Keratinocyte (primary cell): ENCODE results near the gene CCDC172. TPM values are rescaled to one million over a fixed set of nuclear protein-coding genes. Genes with fewer than 3 reads are reported as not detected.
A peak's percentile ranks its signal among the peaks of the same experiment; 100 is the strongest.

Experiments used
- DNase-seq: peaks from one replicate; pipeline ENCODE4 v3.0.0-alpha.2; 2011; ENCODE audit warnings: low read depth, missing footprints, low spot score
- FAIRE-seq: peaks from 2 replicates; lab custom pipeline; 2011; peaks lifted over from hg19 to GRCh38; lab: Jason Lieb, UNC
- H2AFZ ChIP-seq: 2 replicates; pipeline ENCODE4 v1.6.0; 2012; ENCODE audit warnings: low read length, control low read depth, inconsistent platforms; ENCODE audit not compliant: control insufficient read depth
- H3K27ac ChIP-seq: 2 replicates; pipeline ENCODE4 v1.5.1; 2011; ENCODE audit warnings: low read length; ENCODE audit not compliant: control insufficient read depth, insufficient read depth
- H3K27me3 ChIP-seq: 3 replicates; pipeline ENCODE4 v1.6.0; 2011; ENCODE audit warnings: low read length; ENCODE audit not compliant: control insufficient read depth, insufficient read depth; ENCODE audit errors: extremely low read depth
- H3K36me3 ChIP-seq, 2 experiments: 2 replicates in 1 of 2; 3 replicates in 1 of 2; pipeline ENCODE4 v1.5.1; 2011; ENCODE audit warnings: low read length in 2 of 2, mild to moderate bottlenecking in 1 of 2; ENCODE audit not compliant: control insufficient read depth in 2 of 2, insufficient read depth in 2 of 2; ENCODE audit errors: extremely low read depth in 1 of 2
- H3K4me1 ChIP-seq: 3 replicates; pipeline ENCODE4 v1.5.1; 2011; ENCODE audit warnings: low read length; ENCODE audit not compliant: control insufficient read depth, insufficient read depth; ENCODE audit errors: extremely low read depth
- H3K4me2 ChIP-seq: 3 replicates; pipeline ENCODE4 v1.6.0; 2011; ENCODE audit warnings: low read depth, low read length; ENCODE audit not compliant: control insufficient read depth, insufficient read depth; ENCODE audit errors: extremely low read depth
- H3K4me3 ChIP-seq, 3 experiments: fragments of 200-600 bp in 1 of 3; sonication (generic) in 1 of 3; 2 replicates in 2 of 3; 3 replicates in 1 of 3; pipeline ENCODE4 v1.5.1; 2011 to 2016; ENCODE audit warnings: low read length in 3 of 3, mild to moderate bottlenecking in 3 of 3, control low read depth in 2 of 3, inconsistent platforms in 1 of 3, low read depth in 1 of 3, mixed read lengths in 1 of 3, mixed run types in 1 of 3, moderate library complexity in 1 of 3; ENCODE audit not compliant: control insufficient read depth in 2 of 3, insufficient read depth in 2 of 3; ENCODE audit errors: extremely low read depth in 1 of 3
- H3K79me2 ChIP-seq: 2 replicates; pipeline ENCODE4 v1.6.0; 2012; ENCODE audit warnings: low read length; ENCODE audit not compliant: control insufficient read depth, insufficient read depth
- H3K9ac ChIP-seq: 3 replicates; pipeline ENCODE4 v1.6.0; 2011; ENCODE audit warnings: low read length; ENCODE audit not compliant: control insufficient read depth, insufficient read depth; ENCODE audit errors: extremely low read depth
- H3K9me1 ChIP-seq: 3 replicates; pipeline ENCODE4 v1.6.0; 2011; ENCODE audit warnings: low read length; ENCODE audit not compliant: control insufficient read depth, insufficient read depth; ENCODE audit errors: extremely low read depth
- H3K9me3 ChIP-seq: 2 replicates; pipeline ENCODE4 v1.5.1; 2012; ENCODE audit warnings: low read depth, low read length; ENCODE audit not compliant: control insufficient read depth
- H4K20me1 ChIP-seq: 3 replicates; pipeline ENCODE4 v1.6.0; 2011; ENCODE audit warnings: low read length; ENCODE audit not compliant: control insufficient read depth, insufficient read depth; ENCODE audit errors: extremely low read depth
- EZH2 ChIP-seq: IDR thresholded peaks from one replicate; pipeline ENCODE4 v1.6.1; 2012; ENCODE audit warnings: inconsistent platforms, mild to moderate bottlenecking, low read length, moderate library complexity
- dilution Hi-C: fragments of 300-500 bp; cut with MboI; formaldehyde crosslinking; loops from one replicate; pipeline ENCODE4 v1.7.0; 2020; ENCODE audit warnings: low sequenced_read_pairs; ENCODE audit not compliant: extremely low pct_ligation_motif_present
- polyA plus RNA-seq, 5 experiments: library from polyadenylated mRNA; depleted of rRNA in 3 of 5; stranded (reverse) in 3 of 5; stranded (forward) in 1 of 5; unstranded in 1 of 5; fragments of >200 nt; gene quantifications; 1 replicate in 1 of 5; 2 replicates in 3 of 5; 3 replicates in 1 of 5; pipeline versions ENCODE4 v1.2.1 to v1.2.3, GENCODE V29; 2011 to 2012; ENCODE audit warnings: missing spikeins in 2 of 5, low read depth in 1 of 5, low replicate concordance in 1 of 5
- TF ChIP-seq, protein P1 (sequence below), 3 experiments: IDR thresholded peaks in 1 of 3; conservative IDR thresholded peaks in 1 of 3; optimal IDR thresholded peaks in 1 of 3; 2 replicates in 2 of 3; 3 replicates in 1 of 3; pipeline versions ENCODE3 to v1.5.1; 2011; ENCODE audit warnings: low read length in 3 of 3, mild to moderate bottlenecking in 3 of 3, moderate library complexity in 2 of 3, control low read depth in 1 of 3, inconsistent platforms in 1 of 3; ENCODE audit not compliant: insufficient read depth in 2 of 3; ENCODE audit errors: extremely low read depth in 1 of 3

CCDC172 gene
- polyA plus RNA-seq, 1 donor (not counting 4 experiments of a cell fraction or from before 2014, with no cell fraction given), result not detected

- Histone ChIP-seq H3K4me3 (no peak overlapping the region), H4K20me1 (no peaks in the 10 kb centered on the region), H3K27ac (no peak overlapping the region), H2AFZ (no peak overlapping the region), H3K9ac (no peak overlapping the region), H3K27me3 (no peaks in the 10 kb centered on the region), H3K4me1 (no peaks in the 10 kb centered on the region), H3K9me3 (no peaks in the 10 kb centered on the region), H3K79me2 (no peaks in the 10 kb centered on the region), H3K4me2 (no peak overlapping the region), H3K9me1 (no peaks in the 10 kb centered on the region), H3K36me3 (no peaks in the 10 kb centered on the region)
- dilution Hi-C loops, result no loop called here
- no peak for FAIRE-seq
- TF ChIP-seq, protein P1, sequence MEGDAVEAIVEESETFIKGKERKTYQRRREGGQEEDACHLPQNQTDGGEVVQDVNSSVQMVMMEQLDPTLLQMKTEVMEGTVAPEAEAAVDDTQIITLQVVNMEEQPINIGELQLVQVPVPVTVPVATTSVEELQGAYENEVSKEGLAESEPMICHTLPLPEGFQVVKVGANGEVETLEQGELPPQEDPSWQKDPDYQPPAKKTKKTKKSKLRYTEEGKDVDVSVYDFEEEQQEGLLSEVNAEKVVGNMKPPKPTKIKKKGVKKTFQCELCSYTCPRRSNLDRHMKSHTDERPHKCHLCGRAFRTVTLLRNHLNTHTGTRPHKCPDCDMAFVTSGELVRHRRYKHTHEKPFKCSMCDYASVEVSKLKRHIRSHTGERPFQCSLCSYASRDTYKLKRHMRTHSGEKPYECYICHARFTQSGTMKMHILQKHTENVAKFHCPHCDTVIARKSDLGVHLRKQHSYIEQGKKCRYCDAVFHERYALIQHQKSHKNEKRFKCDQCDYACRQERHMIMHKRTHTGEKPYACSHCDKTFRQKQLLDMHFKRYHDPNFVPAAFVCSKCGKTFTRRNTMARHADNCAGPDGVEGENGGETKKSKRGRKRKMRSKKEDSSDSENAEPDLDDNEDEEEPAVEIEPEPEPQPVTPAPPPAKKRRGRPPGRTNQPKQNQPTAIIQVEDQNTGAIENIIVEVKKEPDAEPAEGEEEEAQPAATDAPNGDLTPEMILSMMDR (optimal IDR thresholded peaks at IDR 0.05 in 1 of 3, IDR thresholded peaks at IDR 0.05 in 1 of 3, conservative IDR thresholded peaks at IDR 0.05 in 1 of 3; ENCODE audit: extremely low read depth in 1 of 3, insufficient read depth in 2 of 3, low read length in 3 of 3), result no peak
- no peak for TF ChIP-seq EZH2
- DNase-seq, result no peak
Measured at GRCh38 chr10:116312548-116312947, 11.7 kb upstream of the CCDC172 start.

DNA sequence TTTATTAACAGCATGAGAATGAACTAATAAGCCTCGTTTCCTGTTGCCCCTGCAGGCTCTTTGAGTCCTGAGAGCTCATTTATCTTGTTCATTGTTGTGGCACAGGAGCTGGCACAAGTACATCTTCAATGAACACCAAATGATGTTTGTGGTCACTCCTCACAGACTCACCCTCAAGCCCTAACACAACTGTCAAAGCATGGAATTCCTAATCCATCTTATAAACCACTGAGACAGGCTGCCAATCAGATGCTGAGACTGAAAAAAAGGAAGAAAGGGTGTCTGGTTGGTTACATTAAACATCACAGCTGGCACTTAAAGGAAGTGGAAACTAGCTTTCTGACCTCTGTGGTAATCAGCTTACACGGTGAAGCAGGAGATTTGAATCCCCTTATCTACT is 7.7 kb upstream of the CCDC172 start:
- H3K9me3 ChIP-seq, result no peaks in the 10 kb centered on the region
- no peak overlapping the region for H3K9ac ChIP-seq
- H3K9me1 ChIP-seq, result no peaks in the 10 kb centered on the region
- H3K79me2 ChIP-seq, result no peaks in the 10 kb centered on the region
- no peaks in the 10 kb centered on the region for H3K36me3 ChIP-seq
- H4K20me1 ChIP-seq, result no peaks in the 10 kb centered on the region
- FAIRE-seq (no peak), DNase-seq (no peak)
- H3K4me2 ChIP-seq, result no peak overlapping the region
- no peaks in the 10 kb centered on the region for H3K4me1 ChIP-seq
- TF ChIP-seq, protein P1 (optimal IDR thresholded peaks at IDR 0.05 in 1 of 3, IDR thresholded peaks at IDR 0.05 in 1 of 3, conservative IDR thresholded peaks at IDR 0.05 in 1 of 3; ENCODE audit: extremely low read depth in 1 of 3, insufficient read depth in 2 of 3, low read length in 3 of 3), result no peak
- no peak for TF ChIP-seq EZH2
- peak overlapping the region; percentile 8 for H2AFZ ChIP-seq
- no peak overlapping the region for H3K27ac ChIP-seq
- no peaks in the 10 kb centered on the region for H3K27me3 ChIP-seq
- dilution Hi-C loops, result no loop called here
- no peak overlapping the region for H3K4me3 ChIP-seq
